Stimulated activated memory B cell treated with anti-CD40 and anti-IgM and Interleukin-4, amounts not matched to agents 10 μg/mL and 1 μg/mL and 100 μg/mL, for 72 hours (primary cell): ENCODE results near the gene CDH13.

Experiments
- ATAC-seq: fragments of 150-1000 bp; cut with Tn5 transposase; 2 replicates; pipeline ENCODE4 v1.10.0; 2021
- H3K27ac Mint-ChIP-seq: one replicate; pipeline ENCODE4 v1.8.0; 2022; ENCODE audit warnings: mild to moderate bottlenecking, mixed read lengths
- H3K27me3 Mint-ChIP-seq: one replicate; pipeline ENCODE4 v1.8.0; 2022; ENCODE audit warnings: mixed read lengths
- H3K36me3 Mint-ChIP-seq: one replicate; pipeline ENCODE4 v1.8.0; 2022; ENCODE audit warnings: mixed read lengths
- H3K4me1 Mint-ChIP-seq: one replicate; pipeline ENCODE4 v1.8.0; 2022; ENCODE audit warnings: mixed read lengths
- H3K4me3 Mint-ChIP-seq: one replicate; pipeline ENCODE4 v1.8.0; 2022; ENCODE audit warnings: mild to moderate bottlenecking, moderate library complexity, mixed read lengths
- H3K9me3 Mint-ChIP-seq: one replicate; pipeline ENCODE4 v1.8.0; 2022; ENCODE audit warnings: mixed read lengths

CDH13 gene

DNA sequence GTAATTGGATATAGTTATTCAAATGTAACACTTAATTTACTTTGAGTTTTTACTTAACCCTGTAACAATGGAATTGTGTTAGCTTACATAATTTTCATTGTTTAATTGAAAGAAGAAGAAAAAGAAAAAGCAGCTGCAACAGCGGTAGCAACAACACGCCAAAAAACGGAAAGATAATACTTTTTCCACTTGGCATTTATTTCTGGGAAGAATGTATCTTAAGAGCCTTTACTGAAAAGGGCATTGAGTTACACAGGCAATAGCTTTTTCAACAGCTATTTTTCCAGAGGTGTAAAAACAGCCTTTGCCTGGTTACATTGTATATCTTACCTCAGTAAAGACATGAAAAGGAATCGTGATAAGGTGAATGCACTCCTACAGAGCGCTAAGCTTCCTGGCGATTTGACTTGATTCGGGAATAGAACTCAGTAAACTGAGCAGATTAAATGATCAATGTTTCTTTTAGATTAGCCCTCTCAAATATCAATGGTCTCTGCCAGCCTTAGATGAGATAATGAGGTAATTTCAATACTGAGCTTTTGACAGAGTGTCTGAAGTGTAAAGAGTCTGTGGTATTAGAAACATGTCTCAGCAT is 311.3 kb downstream of the CDH13 start:
- Mint-ChIP-seq H3K9me3 (peaks cover 17% of the 10 kb centered on the region), H3K4me3 (no peak overlapping the region), H3K4me1 (peaks cover 8% of the 10 kb centered on the region), H3K27me3 (peaks cover 43% of the 10 kb centered on the region), H3K27ac (no peak overlapping the region), H3K36me3 (no peaks in the 10 kb centered on the region)
- no peak for ATAC-seq

GRCh38 chr16:82943371-82943770 is 316.6 kb downstream of the CDH13 start:
- H3K4me3 Mint-ChIP-seq = no peak overlapping the region
- H3K27me3 Mint-ChIP-seq = peaks cover 36% of the 10 kb centered on the region
- H3K9me3 Mint-ChIP-seq = no peaks in the 10 kb centered on the region
- H3K4me1 Mint-ChIP-seq = peaks cover 7% of the 10 kb centered on the region
- no peak for ATAC-seq
- H3K27ac Mint-ChIP-seq = no peak overlapping the region
- no peaks in the 10 kb centered on the region for H3K36me3 Mint-ChIP-seq

DNA sequence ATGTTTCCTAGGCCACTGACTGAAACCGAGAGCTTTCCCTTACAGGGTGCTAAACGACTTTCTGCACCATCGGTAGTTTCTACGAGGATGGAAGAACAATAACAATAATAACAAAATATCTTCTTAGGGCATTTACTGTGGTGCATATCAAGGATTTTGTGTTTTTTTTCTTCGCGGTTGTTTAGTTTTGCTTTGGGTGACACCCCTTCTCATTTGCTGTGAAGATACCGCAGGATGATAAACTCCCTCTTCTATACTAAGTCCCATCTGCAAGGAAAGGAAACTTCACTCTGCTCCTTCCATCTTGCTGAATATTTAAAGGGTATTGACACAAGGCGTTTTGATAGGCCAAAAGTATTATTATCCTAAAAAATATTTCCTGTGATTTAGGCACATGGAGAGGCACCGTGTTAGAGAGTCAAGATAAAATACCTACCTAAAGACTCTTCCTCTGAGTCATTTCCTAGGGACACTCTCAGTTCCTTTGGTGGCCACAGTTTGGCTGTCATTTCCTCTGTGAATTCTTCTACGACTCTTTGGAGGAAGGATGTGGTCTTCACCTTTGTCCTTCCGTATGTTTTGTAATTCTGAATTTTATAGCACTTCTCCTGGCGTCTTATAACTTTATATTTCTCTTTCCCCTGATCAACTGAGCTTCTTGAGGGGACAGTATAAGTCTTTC is 318.8 kb downstream of the CDH13 start:
- Mint-ChIP-seq H3K27ac (no peak overlapping the region), H3K36me3 (no peaks in the 10 kb centered on the region), H3K4me3 (no peak overlapping the region), H3K4me1 (peaks cover 7% of the 10 kb centered on the region), H3K9me3 (no peaks in the 10 kb centered on the region), H3K27me3 (peaks cover 21% of the 10 kb centered on the region)
- no peak for ATAC-seq

DNA sequence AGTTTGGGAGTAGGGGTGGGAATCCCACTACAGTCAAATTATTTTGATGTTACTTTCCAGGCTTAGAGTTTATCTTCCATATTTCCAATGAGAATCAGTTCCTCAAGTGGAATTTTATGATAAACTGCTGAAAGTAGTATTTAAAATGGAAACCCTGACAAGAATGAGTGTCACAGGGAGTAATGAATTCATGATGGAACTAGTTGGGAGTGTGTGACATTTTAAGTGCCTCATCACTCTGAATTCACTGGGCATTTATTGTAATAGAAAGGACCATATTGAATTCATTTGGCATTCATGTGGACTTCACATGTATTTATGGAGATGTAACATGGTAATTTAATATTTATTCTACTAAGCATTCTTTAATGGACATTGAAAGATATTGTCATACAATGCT is 320.9 kb downstream of the CDH13 start:
- Mint-ChIP-seq H3K27me3 (peaks cover 10% of the 10 kb centered on the region), H3K4me3 (no peak overlapping the region), H3K27ac (no peak overlapping the region), H3K9me3 (no peaks in the 10 kb centered on the region), H3K36me3 (no peaks in the 10 kb centered on the region), H3K4me1 (peaks cover 7% of the 10 kb centered on the region)
- no peak for ATAC-seq

- peaks cover 7% of the 10 kb centered on the region for H3K4me1 Mint-ChIP-seq
- no peak for ATAC-seq
- no peak overlapping the region for H3K4me3 Mint-ChIP-seq
- H3K9me3 Mint-ChIP-seq = no peaks in the 10 kb centered on the region
- H3K27ac Mint-ChIP-seq = no peak overlapping the region
- peaks cover 13% of the 10 kb centered on the region for H3K27me3 Mint-ChIP-seq
- H3K36me3 Mint-ChIP-seq = no peaks in the 10 kb centered on the region
Observed at GRCh38 chr16:82949016-82949415, 322.2 kb downstream of the CDH13 start.

GRCh38 chr16:82953517-82953916 is 326.7 kb downstream of the CDH13 start:
- Mint-ChIP-seq H3K27ac (no peak overlapping the region), H3K4me3 (no peak overlapping the region), H3K36me3 (no peaks in the 10 kb centered on the region), H3K9me3 (no peaks in the 10 kb centered on the region), H3K27me3 (peaks cover 43% of the 10 kb centered on the region), H3K4me1 (no peaks in the 10 kb centered on the region)
- ATAC-seq = no peak

DNA sequence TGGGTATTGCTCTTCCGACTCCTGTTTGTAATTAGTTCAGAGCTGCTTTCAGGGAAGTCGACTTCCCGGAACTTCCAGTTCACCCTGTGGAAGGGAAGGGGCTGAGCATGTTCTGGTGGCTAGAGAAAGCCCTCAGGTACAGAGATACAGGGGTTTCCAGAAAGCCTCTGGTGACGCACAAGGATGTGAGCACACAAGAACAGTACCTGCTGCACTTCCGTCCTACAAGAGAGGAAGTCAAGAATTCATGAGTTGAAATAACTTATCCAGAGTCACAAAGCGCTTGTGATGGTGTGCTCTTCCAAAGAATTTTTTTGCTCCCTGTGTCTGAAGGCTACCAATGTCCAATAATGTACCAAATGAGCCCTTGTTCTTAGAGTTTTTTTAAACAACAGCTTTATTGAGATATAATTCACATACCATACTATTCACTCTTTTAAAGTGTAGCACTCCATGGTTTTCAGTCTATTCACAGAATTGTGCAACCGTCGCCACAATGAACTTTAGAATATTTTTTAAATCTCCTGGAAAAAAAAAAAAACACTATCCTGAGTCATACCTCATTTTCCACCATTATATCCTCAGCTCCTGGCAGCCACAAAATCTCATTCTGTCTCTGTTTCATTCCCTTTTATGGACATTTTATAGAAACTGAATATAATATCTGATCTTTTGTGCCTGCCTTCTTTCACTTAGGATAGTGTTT is 327.6 kb downstream of the CDH13 start:
- Mint-ChIP-seq H3K27ac (no peak overlapping the region), H3K9me3 (no peaks in the 10 kb centered on the region), H3K36me3 (no peaks in the 10 kb centered on the region), H3K4me3 (no peak overlapping the region), H3K4me1 (no peaks in the 10 kb centered on the region), H3K27me3 (peaks cover 46% of the 10 kb centered on the region)
- ATAC-seq = no peak

DNA sequence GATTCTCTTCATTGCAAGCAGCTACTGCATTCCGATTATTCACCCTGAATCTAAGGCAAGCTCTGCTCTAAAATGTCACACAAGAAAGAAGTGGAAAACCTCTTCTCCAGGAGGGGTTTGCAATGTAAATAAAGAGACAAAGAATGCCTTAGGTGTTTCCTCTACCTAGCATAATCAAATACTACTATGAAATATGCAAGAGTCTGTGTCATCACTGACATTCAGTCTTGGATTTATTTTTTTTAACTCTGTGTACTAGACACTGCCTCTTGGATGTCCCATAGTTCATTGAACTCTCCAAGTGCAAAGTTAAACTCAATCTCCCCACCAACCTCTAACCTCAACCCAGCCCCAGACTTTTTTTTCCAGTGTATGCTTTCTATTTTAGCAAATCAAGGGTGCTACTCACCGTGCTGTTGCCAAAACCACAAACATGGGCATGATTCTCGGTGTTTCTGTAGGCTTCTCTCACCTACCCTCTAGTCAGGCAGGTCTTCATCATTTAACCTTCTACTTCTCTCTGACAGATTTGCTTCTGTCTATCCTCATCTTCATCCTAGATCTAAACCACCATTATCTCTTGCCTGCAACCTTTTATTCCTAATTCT is 329.1 kb downstream of the CDH13 start:
- no peaks in the 10 kb centered on the region for H3K36me3 Mint-ChIP-seq
- H3K27ac Mint-ChIP-seq = no peak overlapping the region
- H3K4me3 Mint-ChIP-seq = no peak overlapping the region
- no peak for ATAC-seq
- peaks cover 45% of the 10 kb centered on the region for H3K27me3 Mint-ChIP-seq
- no peaks in the 10 kb centered on the region for H3K9me3 Mint-ChIP-seq
- H3K4me1 Mint-ChIP-seq = no peaks in the 10 kb centered on the region

DNA sequence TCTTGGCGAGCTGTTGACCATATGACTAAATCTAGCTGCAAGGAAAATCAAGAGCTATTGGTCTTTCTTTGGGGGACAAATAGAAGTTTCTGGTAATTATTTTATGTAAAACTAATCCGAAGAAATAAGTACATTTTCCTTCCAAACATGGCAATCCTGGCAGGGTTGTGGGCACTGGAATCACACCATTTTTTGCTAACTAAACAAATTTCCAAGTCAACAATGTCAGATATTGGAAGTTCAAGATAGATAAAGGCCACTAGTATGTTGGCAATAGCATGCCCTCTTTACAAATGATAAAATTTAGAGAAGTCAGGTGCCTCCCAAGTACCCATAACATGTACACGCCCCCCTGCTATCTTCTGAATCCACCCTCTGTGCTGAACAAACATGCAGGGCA is 330.4 kb downstream of the CDH13 start:
- Mint-ChIP-seq H3K27ac (no peak overlapping the region), H3K27me3 (peaks cover 45% of the 10 kb centered on the region), H3K9me3 (no peaks in the 10 kb centered on the region), H3K4me1 (no peaks in the 10 kb centered on the region), H3K36me3 (no peaks in the 10 kb centered on the region), H3K4me3 (no peak overlapping the region)
- no peak for ATAC-seq

DNA sequence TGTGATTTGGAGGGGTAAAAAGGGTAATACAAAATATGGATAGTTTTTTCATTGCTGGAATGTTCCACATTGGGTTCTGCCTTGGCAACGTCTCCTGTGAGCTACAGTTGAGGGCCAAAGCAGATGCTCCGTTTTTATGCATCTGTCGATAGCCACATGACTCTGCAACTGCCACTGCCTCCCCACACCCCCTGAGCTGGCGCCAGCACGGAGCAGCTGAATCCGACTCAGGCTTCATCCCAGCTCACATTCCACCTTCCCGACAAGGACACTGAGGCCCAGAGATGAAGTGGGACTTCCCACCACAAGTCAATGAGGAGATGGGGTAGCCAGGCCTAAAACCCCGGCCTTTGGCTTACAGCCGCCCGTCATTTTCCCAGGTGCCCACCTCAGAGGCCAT is 334.1 kb downstream of the CDH13 start:
- peaks cover 28% of the 10 kb centered on the region for H3K27me3 Mint-ChIP-seq
- no peak overlapping the region for H3K4me3 Mint-ChIP-seq
- ATAC-seq = no peak
- H3K36me3 Mint-ChIP-seq = no peaks in the 10 kb centered on the region
- H3K9me3 Mint-ChIP-seq = no peaks in the 10 kb centered on the region
- no peak overlapping the region for H3K27ac Mint-ChIP-seq
- no peaks in the 10 kb centered on the region for H3K4me1 Mint-ChIP-seq

GRCh38 chr16:82963653-82964052 is 336.9 kb downstream of the CDH13 start:
- Mint-ChIP-seq H3K4me3 (no peak overlapping the region), H3K27me3 (peaks cover 10% of the 10 kb centered on the region), H3K9me3 (no peaks in the 10 kb centered on the region), H3K4me1 (no peaks in the 10 kb centered on the region), H3K27ac (no peak overlapping the region), H3K36me3 (no peaks in the 10 kb centered on the region)
- ATAC-seq = no peak

- H3K27ac Mint-ChIP-seq = no peak overlapping the region
- no peaks in the 10 kb centered on the region for H3K36me3 Mint-ChIP-seq
- no peaks in the 10 kb centered on the region for H3K4me1 Mint-ChIP-seq
- H3K9me3 Mint-ChIP-seq = no peaks in the 10 kb centered on the region
- ATAC-seq = no peak
- no peak overlapping the region for H3K4me3 Mint-ChIP-seq
- no peaks in the 10 kb centered on the region for H3K27me3 Mint-ChIP-seq
Observed at GRCh38 chr16:82965808-82966207, 339.0 kb downstream of the CDH13 start.

DNA sequence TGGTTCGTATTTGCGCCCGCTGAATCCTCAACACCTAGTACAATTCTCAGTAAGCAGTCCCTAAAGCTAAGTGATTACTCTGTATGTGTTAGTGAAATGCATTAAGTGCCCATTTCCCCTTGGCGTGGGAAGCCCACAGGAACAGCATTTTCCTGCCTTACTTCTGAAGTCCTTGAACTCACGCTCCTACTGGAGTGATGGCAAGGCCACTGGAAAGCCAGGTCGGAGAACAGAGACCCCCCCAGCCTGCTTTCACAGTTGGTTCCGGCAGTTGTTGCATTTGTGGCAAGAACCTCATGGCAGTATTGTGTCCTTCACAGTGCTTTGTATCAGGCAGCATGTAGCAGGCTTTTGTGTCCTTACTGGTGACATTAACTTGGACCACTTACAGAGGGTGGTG is 340.7 kb downstream of the CDH13 start:
- Mint-ChIP-seq H3K27ac (no peak overlapping the region), H3K4me3 (no peak overlapping the region), H3K36me3 (no peaks in the 10 kb centered on the region), H3K9me3 (peaks cover 3% of the 10 kb centered on the region), H3K4me1 (no peaks in the 10 kb centered on the region), H3K27me3 (no peaks in the 10 kb centered on the region)
- ATAC-seq = no peak

GRCh38 chr16:82971126-82971525 is 344.4 kb downstream of the CDH13 start:
- Mint-ChIP-seq H3K27ac (no peak overlapping the region), H3K36me3 (no peaks in the 10 kb centered on the region), H3K4me1 (no peaks in the 10 kb centered on the region), H3K9me3 (peaks cover 3% of the 10 kb centered on the region), H3K4me3 (no peak overlapping the region), H3K27me3 (no peaks in the 10 kb centered on the region)
- no peak for ATAC-seq

DNA sequence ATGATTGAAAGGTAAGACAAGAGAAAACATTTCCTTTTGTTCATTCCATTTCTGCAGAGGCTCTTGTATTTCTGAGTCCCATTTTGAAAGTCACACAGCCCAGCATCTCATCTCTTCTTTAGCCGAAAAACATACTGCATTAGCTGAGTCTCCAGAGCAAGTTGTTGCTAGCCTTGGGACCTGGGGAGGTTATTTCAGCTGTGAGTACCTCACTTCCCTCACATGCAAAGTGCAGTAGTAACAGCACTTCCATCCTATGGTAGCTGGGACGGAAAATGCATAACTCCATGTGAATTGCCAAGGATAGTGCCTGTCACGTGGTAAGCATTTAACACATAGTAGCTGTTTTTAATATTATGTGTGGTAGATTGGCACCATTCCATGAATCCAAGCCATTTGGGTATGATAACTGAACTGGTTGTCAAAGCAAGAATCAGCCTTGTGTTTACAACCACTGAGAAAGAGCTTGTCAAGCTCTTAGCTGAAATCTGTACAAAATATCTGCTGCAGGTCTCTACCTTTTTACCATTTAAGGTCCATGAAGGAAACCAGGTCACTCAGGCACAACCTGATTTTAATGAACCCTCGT is 345.7 kb downstream of the CDH13 start:
- Mint-ChIP-seq H3K4me3 (no peak overlapping the region), H3K27me3 (no peaks in the 10 kb centered on the region), H3K9me3 (peaks cover 5% of the 10 kb centered on the region), H3K27ac (no peak overlapping the region), H3K4me1 (no peaks in the 10 kb centered on the region), H3K36me3 (no peaks in the 10 kb centered on the region)
- ATAC-seq = no peak
